GM12875 (cell line): Measurements from ENCODE around the gene GPC5.

ENCODE experiments used
- H3K4me3 ChIP-seq: one replicate; pipeline ENCODE4 v1.5.1; 2011; ENCODE audit warnings: low read depth, low read length, control low read depth
- TF ChIP-seq, protein P1 (sequence below): IDR thresholded peaks from 2 replicates; pipeline ENCODE4 v1.5.1; 2011; ENCODE audit warnings: low read depth, mild to moderate bottlenecking, control low read depth, inconsistent platforms, low read length, moderate library complexity, borderline replicate concordance; ENCODE audit not compliant: insufficient read depth

Gene GPC5

GRCh38 chr13:91684746-91685145 is 286.3 kb downstream of the GPC5 start:
- no peak overlapping the region for H3K4me3 ChIP-seq
- TF ChIP-seq, protein P1, sequence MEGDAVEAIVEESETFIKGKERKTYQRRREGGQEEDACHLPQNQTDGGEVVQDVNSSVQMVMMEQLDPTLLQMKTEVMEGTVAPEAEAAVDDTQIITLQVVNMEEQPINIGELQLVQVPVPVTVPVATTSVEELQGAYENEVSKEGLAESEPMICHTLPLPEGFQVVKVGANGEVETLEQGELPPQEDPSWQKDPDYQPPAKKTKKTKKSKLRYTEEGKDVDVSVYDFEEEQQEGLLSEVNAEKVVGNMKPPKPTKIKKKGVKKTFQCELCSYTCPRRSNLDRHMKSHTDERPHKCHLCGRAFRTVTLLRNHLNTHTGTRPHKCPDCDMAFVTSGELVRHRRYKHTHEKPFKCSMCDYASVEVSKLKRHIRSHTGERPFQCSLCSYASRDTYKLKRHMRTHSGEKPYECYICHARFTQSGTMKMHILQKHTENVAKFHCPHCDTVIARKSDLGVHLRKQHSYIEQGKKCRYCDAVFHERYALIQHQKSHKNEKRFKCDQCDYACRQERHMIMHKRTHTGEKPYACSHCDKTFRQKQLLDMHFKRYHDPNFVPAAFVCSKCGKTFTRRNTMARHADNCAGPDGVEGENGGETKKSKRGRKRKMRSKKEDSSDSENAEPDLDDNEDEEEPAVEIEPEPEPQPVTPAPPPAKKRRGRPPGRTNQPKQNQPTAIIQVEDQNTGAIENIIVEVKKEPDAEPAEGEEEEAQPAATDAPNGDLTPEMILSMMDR: no peak

DNA sequence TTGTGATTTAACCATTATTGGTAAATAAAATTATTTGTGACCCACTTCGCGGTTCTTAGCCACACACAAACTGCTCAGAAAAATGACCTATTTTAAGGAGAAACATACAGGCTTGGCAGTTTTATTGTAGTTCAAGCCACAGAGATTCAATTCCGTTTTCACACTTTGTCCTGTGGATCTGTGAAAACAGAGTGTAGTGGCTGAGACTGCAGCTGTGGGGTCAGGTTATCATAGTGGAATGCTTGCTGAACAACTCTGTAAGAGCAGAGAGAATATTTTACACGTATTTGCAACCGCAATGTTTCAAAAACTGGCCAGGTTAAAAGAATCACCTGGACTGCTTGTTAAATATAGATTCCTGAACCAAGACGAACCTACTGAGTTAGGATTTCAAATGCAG is 292.5 kb downstream of the GPC5 start:
- H3K4me3 ChIP-seq: no peak overlapping the region
- TF ChIP-seq, protein P1: no peak

- TF ChIP-seq, protein P1: no peak
- no peak overlapping the region for H3K4me3 ChIP-seq
These were observed 295.0 kb downstream of the GPC5 start for GRCh38 chr13:91693466-91693865.

DNA sequence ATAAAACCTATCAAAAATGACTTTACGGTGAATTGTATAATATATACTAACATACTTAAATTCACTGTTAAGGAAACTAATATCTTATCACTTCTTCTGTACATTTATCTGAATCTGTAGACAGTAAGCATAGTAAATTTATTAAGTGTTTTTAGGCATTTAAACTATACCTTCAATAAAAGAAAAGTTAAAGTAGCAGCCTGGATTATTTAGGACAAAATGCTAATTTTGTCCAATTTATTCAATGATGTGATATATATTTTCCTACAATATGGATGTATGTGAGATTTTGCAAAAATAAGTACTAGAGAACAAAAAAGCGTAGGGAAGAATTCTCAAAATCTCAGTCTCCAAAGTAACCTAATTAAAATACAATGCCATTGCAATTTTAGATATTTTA is 299.9 kb downstream of the GPC5 start:
- H3K4me3 ChIP-seq: no peak overlapping the region
- TF ChIP-seq, protein P1: no peak

DNA sequence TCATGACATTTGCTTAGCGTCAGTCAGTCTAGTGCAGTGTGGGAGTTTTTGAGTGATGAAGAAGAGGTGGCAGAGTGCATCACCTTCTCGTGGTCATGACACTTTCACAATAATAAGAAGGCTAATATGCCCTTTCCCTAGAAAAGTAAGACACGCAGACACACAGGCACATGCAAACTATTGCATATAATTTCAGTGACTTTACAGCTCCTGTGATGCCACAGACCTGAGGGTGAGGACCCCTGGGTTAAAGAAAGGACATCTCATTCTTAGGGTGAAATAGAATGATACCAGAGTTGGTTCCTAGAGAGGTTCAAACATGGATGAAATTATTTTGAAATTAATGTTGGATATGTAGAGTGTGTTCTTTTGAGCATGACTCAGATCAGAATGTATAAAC is 300.3 kb downstream of the GPC5 start:
- no peak overlapping the region for H3K4me3 ChIP-seq

DNA sequence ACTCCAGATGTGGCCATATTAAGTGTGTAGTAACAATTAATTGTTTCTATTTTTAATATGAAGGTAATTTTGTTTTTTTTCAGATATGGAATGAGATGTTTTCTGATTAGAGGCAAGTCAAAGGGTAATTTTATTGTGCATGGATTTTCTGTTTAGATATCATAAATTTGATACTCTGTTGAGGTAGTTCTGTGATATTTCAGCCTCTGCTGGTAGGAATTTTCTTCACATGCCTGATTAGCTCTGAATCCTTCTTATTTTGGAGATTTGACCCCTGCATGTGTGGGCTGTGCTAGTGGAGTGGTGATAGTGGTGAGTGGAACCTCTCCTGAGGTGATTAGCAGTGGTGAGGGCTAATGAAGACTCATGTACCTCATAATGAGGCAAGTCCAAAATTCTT is 301.4 kb downstream of the GPC5 start:
- TF ChIP-seq, protein P1: no peak
- no peak overlapping the region for H3K4me3 ChIP-seq

More for the DNA sequence above, 300.3 kb downstream of the GPC5 start:
- TF ChIP-seq, protein P1: no peak

GRCh38 chr13:91701975-91702374 is 303.6 kb downstream of the GPC5 start:
- no peak overlapping the region for H3K4me3 ChIP-seq
- TF ChIP-seq, protein P1: no peak
